ENCODE data around the gene FICD.

The FICD gene

DNA sequence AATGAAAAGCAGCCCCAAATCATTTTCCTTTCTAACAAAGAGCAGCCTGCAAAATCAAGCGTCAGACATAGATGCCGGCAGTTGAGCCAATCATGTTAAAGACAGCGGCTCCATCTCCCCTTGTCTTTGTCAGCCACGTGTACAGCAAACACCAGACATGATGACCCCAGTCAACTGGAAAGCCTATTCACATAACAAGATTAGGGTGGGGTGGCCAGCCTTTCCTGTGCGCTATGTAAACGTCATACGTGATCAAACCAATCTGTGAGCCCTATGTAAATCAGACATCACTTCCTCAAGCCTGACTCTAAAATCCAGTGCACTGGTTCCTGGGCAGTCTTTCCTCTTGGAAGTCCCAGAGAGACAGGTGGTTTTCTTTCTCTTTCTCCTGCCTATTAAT, 9.9 kb upstream of the FICD start:
- FAIRE-seq = no peak

DNA sequence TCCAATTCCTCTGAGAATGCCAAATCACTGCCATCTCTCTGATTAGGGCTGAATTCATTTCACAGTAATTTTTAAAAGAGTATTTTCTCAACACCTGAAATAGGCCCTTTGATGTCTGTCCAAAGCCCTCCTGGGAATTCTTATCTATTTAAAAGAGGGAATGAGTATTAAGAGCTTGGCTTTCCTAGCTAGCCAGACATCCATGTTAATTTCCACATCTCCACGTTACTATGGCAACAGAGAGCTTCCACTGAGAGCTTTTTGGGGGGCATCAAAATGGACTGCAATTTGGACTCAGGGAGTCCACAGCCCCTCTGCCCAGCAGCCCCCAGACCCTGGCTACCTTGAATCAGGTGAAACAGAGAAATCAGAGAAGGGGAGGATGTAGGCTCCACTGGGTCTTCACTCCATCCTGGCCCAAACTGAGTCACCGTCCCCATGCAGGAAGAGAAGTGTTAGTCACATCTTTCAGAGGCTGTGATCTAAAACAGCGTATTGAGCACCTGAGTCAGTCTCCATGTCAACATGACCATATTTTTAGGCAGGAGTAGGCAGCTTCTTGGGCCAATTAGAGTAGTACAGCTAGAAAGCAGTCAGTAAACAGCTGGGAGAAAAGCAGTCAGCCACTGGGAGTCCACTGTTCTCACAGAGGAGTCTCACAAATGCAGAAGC, 7.0 kb upstream of the FICD start:
- no peak for FAIRE-seq

DNA sequence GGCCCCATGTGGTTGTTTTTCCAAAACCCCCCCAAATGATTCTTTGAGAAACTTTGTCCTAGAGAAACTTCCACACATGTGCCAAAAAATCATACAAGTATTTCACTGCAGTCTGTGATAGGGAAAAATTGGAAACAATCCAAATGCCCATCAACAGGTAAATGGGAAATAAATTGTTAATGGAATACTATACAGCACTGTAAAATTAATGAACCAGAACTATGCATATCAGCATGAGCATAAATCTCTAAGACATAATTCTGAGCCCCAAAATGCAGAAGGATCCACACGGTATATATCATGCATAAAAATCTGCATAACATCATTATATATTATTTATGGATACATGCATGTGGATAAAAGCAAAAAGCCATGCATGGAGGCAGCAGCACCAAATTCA, 5.3 kb upstream of the FICD start:
- FAIRE-seq = no peak

DNA sequence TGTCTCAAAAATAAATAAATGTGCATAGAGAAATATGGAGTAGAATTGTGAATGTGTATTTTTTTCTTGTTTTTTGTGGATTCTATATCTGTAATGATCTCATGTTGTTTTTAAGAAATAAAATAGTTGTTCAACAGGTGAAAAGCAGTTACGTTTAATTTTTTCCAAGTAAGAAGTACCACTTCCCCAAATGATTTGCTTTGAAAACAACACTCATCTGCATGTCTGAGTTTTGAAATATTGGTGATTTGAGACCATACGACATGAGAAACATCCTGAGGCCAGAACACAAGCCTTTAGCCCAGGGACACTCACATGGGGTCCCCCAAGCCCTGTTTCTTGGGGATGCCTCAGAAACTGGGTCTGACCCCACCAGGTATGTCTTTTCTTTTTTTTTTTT, 4.2 kb upstream of the FICD start:
- FAIRE-seq = no peak

DNA sequence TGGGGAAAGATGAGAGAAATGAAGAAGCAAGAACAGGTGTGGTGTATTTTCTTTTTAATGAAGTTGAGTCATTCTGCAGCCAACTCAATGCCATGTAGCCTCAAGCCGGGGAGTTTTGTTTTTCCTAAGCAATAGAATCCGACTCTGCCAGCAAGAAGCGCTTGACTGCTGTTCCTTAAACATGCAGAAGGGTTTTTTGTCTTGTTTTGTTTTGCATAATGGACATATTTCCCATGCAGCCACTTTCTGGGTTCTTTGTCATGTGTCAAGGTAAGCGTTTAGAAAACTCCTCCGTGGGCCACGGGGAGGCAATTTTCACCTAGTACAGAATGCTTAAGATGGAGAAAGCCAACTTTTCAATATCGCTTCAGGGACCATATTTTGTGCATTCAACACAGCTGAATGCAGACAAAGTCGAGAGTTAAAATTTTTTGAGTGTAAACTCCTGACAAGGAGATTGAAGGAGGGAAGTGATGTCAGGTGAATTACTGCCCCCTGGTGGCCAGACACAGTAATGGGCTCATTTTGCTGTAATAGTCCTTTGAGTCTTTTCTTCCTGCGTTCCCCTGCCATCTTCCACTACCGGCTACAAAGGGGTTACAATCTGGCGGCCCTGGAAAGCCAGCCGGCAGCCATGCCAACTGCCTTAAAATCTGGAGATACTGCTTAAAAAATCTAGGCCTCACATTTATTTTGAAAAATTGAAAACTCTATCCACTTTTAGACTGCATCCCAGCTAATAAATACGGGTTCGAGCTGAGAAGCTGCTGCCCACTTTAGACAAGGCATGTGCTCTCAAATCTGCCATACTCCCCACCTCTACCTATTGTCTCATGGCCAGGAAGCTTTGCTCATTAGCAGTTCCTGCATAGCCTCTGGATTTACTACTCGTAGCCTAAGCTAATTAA, 3.2 kb upstream of the FICD start:
- FAIRE-seq = no peak

DNA sequence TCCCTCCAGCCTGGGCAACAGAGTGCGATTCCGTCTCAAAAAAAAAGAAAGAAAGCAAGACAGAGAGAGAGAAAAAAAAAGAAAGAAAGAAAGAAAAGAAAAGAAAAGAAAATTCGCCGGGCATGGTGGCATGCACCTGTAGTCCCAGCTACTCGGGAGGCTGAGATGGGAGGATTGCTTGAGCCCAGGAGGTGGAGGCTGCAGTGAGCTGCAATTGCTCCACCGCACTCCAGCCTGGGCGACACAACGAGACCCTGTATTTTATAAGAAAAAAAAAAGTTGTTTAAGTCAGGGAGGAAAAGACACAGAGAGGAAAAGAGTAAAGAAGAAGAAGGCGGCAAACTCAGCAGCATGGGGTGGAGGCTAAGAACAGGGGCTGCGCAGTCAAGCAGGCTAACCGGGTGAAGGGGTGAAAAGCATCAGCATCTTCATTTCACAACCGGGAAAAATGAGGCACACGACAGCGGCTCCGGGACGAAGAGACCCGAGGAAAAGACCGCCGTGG, 557 bp upstream of the FICD start:
- no peak for FAIRE-seq

DNA sequence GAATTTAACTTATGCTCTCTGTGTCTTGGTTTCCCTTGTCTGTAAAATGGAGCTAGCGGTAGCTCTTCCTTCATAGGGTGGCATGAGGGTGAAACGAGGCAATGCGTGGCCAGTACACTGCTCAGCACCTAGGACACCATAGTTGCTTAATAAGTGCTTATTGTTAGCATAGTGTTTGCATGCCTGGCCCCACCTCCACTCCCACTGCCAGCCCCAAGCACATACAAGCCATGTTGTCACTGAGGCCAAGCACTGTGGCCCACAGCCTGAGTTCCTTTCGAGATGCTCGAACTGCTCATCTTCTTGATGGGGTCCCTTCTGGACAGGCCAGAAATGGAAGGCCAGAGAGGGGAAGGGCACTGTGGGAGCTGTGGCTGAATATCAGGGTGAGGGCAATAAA, 839 bp downstream of the FICD start:
- FAIRE-seq = no peak

DNA sequence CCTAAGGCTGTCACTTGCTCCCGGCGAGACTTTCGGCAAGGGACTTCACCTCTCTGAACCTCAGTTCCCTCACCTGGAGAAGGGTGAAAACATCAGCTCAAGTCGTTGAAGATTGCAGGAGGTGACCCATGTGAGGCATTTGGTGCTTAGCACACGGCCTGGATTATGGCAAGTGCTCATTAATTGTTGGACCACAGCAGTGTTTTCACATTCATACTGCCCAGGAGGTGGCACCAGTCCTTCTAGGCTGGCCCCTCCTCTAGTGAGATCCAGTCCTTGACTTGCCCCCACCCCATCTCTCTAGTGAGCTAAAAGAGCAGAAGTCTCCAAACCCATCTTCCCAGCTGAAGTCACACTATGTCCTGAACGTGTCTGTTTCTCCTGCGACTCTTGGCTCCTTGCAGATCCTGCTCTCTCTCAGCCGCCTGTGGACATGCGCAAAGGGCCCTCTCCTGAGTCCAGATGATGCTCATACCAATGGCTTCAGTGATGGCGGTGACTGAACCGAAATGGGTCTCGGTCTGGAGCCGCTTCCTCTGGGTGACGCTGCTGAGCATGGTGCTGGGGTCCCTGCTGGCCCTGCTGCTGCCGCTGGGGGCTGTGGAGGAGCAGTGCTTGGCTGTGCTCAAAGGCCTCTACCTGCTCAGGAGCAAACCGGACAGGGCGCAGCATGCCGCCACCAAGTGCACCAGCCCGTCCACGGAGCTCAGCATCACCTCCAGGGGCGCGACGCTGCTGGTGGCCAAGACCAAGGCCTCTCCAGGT, 1.6 kb downstream of the FICD start:
- no peak for FAIRE-seq

DNA sequence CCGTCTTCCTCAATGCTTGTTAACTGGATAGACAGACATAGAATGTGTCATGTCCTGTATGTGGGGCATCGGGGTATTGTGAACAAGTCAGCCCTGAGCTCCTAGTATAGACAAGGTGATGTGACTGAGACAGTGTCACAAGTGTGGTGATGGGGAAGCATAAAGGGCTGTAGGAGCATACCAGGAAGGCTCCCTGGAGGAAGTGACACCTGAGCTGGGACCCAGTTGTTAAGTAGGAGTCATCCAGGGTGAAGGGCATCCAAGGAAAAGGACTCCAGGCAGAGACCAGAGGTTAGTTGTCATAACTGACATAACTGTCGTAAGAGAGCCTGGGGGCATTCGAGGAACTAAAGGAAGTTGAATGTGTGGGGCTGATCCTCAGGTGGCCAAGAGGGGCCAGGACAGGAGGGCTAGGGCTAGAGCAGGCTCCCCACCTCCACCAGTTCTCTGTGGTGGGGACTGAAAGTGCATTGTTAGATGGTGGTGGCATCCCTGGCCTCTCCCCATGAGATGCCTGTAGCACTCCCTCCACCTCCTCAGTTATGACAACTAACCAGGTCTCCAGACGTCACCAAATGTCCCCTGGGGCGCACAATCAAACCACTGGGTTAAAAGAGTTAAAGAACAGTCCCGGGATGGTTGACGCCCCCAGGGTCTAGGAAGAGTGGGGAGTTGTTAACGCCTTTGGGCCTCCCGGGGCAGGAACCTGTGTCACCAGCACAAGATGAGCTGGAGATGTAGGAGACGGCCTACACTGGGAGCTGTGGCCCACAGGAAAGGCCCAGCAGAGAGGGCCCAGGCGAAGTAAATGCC, 2.4 kb downstream of the FICD start:
- no peak for FAIRE-seq

DNA sequence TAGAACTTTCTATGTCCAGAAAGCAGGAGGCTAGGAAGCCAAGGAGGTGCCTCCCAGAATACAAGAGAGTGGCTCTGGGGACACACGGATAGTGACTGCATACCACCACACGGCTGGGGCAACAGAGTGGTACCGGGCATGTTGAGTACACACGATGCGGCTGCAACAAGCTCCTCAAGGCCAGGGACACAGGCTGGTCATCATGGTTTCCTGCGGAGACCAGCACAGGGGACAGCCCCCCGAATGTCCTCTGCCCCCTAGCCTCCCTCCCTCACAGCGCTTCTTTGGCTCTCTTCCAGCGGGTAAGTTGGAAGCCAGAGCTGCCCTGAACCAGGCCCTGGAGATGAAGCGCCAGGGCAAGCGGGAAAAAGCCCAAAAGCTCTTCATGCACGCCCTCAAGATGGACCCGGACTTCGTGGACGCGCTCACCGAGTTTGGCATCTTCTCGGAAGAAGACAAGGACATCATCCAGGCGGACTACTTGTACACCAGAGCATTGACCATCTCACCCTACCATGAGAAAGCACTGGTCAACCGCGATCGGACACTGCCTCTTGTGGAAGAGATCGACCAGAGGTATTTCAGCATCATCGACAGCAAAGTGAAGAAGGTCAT, 3.1 kb downstream of the FICD start:
- no peak for FAIRE-seq

DNA sequence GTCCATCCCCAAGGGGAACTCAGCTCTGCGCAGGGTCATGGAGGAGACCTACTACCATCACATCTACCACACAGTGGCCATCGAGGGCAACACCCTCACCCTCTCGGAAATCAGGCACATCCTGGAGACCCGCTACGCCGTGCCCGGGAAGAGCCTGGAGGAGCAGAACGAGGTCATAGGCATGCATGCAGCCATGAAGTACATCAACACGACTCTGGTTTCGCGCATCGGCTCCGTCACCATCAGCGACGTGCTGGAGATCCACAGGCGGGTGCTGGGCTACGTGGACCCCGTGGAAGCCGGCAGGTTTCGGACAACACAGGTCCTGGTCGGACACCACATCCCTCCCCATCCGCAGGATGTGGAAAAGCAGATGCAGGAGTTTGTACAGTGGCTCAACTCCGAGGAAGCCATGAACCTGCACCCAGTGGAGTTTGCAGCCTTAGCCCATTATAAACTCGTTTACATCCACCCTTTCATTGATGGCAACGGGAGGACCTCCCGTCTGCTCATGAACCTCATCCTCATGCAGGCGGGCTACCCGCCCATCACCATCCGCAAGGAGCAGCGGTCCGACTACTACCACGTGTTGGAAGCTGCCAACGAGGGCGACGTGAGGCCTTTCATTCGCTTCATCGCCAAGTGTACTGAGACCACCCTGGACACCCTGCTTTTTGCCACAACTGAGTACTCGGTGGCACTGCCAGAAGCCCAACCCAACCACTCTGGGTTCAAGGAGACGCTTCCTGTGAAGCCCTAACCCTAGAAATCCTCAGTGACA, 3.8 kb downstream of the FICD start:
- no peak for FAIRE-seq

DNA sequence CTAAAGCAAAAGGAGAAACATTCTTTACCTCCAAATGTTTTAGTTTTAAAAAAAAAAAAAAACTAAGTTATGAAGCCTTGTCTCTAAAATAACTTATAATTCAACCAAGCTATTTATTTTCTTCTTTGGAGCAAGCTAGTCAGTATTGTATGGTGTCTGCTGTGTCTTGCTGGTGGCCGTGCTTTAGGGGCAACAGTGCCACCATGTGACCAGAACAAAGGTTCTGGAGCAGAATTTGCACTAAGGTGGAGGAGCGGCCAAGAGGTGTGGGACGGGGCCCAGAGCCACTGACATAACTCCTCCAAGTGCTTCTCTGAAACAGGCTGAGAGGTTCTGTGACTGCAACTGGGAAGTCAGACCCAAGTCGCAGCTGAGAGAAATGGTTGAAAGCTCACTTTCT, 4.5 kb downstream of the FICD start:
- no peak for FAIRE-seq

DNA sequence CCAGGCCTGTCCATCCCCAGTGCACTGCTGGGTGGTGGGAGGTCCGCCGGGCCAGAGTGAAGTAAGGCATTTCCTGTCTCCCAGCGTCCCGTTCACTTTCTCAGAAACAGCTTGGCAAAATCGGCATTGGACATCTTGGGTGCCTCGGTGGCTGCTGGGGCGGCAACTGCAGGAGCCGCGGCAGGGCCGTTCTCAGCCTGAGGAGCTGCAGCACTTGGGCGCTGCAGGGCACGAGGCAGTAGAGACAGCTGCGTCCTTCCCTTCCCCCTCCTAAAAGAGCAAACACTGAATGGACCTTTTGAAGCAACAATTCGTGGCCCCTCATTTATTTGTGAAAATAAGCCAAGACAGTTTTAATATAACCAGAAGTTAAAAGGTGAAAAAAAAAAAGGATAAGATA, 8.3 kb downstream of the FICD start:
- no peak for FAIRE-seq

DNA sequence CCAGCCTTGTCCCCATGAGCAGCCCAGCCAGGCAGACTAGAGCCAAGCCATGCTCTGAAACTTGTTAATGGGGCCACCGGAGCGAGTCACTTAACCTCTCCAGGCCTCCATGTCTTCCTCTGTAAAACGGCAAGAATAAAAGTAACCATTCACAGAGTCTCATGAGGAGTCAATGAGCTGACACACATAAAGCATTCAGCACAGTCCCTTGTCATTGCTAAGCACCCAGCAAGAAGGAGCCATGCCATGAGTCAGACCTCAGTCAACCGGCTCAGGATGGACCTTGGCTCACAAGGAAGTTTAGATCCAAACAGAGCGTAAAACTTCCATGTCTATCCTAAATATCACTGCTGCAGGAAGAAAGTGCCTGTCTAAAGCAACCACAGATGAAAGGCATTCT, 10.6 kb downstream of the FICD start:
- no peak for FAIRE-seq

DNA sequence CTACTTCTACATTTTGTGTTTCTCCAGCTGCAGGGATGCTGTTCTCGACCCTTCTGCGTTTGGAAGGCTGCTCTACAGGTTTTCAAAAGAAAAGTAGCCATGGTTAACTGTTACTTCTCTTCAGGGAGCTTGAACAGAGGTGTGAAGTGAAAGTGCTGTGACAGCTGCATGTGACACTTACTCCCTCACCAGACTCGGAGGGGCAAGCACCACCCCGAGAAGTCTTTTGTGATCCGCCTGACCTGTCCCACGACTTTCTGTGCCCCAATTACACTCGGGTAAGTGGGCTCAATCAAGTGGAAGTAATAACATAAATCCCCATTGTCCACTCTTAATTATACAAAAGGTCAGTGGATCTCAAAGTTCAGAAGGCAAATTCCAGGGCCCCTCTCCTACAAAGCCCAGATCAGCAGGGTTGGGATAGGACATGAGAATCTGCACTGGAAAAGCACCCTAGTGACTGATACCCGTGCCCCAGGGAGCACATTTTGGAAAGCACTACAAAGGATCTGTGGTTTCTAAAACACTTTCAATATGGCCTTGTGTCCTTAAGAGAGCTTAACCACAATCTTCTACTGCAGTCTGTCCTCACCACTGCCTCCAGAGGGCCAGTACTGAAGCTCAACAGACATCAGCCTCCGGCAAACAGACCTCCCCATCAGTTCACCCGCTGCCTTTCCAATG, 11.5 kb downstream of the FICD start:
- FAIRE-seq = no peak

DNA sequence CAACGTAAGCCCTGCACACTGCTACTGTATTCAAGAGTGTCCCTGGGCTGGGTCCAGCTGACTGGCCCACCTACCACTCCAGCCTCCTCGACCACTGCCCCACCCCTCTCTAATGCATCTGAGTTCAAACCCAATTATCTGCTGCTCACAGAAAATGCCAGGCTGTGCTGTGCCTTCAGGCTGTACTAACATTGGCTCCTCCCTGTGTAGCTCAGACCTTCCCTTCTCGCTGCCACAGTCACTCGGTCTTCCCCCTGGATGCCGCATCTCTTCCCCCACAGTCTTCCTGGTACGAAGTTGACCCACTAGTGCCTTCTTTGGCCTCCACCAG, 12.1 kb downstream of the FICD start:
- no peak for FAIRE-seq

DNA sequence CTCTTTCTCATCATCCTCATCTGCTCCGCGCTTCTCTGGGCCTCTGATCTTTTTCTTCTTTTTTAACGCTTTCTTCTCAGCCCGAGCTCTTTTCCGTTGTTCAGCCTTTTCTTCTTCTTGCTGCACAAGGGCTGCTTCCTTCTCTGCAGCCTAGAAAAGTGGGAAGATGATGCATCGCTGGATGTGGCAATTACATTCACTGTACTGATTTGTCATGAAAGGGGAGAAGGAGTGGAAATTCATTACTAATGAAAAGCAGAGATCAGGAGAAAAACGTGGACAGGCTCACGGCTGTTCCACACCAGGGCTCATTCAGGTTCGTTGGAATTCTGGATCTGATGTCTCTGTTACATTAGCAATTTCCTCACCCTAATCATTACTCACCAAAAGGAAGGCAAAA, 15.1 kb downstream of the FICD start:
- no peak for FAIRE-seq

DNA sequence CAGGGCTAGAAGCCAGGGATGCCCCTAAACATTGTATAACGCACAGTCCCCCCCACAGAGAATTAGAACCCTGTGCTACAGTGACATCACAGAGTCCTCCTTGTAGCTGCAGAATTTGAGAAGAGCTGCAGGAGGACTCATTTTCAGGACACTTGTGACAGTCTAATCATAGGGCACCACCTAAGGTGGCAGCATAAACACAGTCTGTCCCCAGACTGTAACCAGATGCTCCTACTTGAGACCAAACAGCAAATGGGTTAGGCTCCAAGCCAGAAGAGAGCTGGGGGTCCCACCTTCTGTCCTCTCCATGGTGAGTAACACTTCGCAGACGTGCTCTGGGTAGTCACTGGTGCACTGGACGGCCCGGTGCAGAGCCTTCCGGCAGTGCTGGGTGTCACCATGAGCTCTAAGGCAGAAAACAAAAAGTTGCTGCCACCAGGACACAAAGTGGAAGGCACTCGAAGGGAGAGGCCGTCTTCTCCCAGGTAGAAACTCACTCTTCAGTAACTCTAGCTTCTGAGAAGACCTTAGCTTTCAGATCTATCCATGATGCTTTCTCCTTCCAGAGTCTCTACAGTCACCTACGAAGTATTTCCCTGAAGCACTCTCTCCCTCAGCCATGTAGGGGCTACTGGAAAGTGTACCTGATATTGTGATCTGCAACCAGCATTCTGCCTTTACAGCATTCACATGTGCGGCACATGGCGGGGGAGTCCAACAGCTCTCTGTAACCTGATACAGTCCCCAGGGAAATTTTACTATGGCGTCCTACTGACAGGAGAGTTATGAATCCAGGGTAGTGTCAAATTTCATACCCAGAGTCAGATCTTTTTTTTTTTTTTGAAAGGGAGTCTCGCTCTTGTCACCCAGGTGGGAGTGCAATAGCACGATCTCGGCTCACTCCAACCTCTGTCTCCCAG, 17.1 kb downstream of the FICD start:
- FAIRE-seq = no peak

DNA sequence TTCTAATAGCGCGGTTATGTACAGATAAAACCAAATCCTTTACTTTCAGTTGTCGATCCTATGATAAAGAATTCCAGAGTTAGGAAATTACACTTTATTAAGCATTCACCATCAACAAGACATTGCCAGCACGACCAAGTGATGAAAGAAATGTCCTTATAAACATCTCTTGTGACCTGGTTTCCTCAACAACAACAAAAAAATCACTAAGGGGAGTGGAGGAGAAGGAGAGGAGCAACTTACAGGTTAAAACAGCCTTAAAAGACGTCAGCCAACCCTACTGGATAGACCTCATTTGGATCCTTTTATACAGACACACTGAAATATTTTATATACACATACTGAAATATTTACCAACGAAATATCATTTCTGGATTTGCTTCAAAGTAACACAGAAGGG, 23.1 kb downstream of the FICD start:
- no peak for FAIRE-seq

Data from colon (tissue), 2 donors.